ENCODE results near the gene HRAS.
A peak's percentile ranks its signal among the peaks of the same experiment; 100 is the strongest.
"Not testable (repeated sequence)": the region's sequence is repeated elsewhere in the genome, so short reads cannot be mapped to it uniquely, and the experiment has no call there.

HRAS gene

GRCh38 chr11:532527-532985 is 2.8 kb downstream of the HRAS start:
- DNase-seq, result no peak

GRCh38 chr11:531919-532526 is 3.4 kb downstream of the HRAS start:
- DNase-seq, result no peak

- no peak for DNase-seq
These were observed 4.2 kb downstream of the HRAS start for GRCh38 chr11:530960-531831.

- DNase-seq, result no peak
These were observed 5.5 kb downstream of the HRAS start for GRCh38 chr11:529728-530411.

GRCh38 chr11:528815-529727 is 6.3 kb downstream of the HRAS start:
- DNase-seq, result no peak

- DNase-seq, result no peak
These were observed 7.1 kb downstream of the HRAS start for GRCh38 chr11:528166-528814.

GRCh38 chr11:526192-526591 is 9.2 kb downstream of the HRAS start:
- DNase-seq, result no peak

GRCh38 chr11:521177-521688 is 14.1 kb downstream of the HRAS start:
- no peak for DNase-seq

- no peak for DNase-seq
These were observed 14.8 kb downstream of the HRAS start for GRCh38 chr11:520428-521176.

GRCh38 chr11:518463-519202 is 16.7 kb downstream of the HRAS start:
- peak; percentile 88 for DNase-seq

- DNase-seq, result not testable (repeated sequence)
These were observed 18.3 kb downstream of the HRAS start for GRCh38 chr11:516918-517685.

GRCh38 chr11:516400-516799 is 19.0 kb downstream of the HRAS start:
- DNase-seq, result no peak

- DNase-seq, result no peak
These were observed 20.2 kb downstream of the HRAS start for GRCh38 chr11:515131-515530.

GRCh38 chr11:514606-515005 is 20.8 kb downstream of the HRAS start:
- no peak for DNase-seq

GRCh38 chr11:512761-513595 is 22.4 kb downstream of the HRAS start:
- DNase-seq, result no peak

- DNase-seq, result no peak
These were observed 26.4 kb downstream of the HRAS start for GRCh38 chr11:508956-509355.

- DNase-seq, result no peak
These were observed 27.5 kb downstream of the HRAS start for GRCh38 chr11:507727-508515.
